Colonic mucosa (tissue), 4 donors: ENCODE measurements around the gene PIEZO2. TPM values are rescaled to one million over a fixed set of nuclear protein-coding genes. Genes with fewer than 3 reads are reported as not detected.

ENCODE experiments used
- DNase-seq: peaks from one replicate; pipeline ENCODE4 v3.0.0-alpha.2; 2020
- H3K27ac ChIP-seq: fragments of 200-600 bp; one replicate; pipeline ENCODE4 v1.8.0; 2021
- H3K27me3 ChIP-seq: fragments of 200-600 bp; one replicate; pipeline ENCODE4 v1.8.0; 2021
- H3K36me3 ChIP-seq: fragments of 200-600 bp; one replicate; pipeline ENCODE4 v1.8.0; 2021
- H3K4me1 ChIP-seq: fragments of 200-600 bp; one replicate; pipeline ENCODE4 v1.8.0; 2021; ENCODE audit warnings: mild to moderate bottlenecking
- H3K4me3 ChIP-seq: fragments of 200-600 bp; one replicate; pipeline ENCODE4 v1.8.0; 2021
- H3K9ac ChIP-seq, 2 donors: one replicate each; pipeline ENCODE4 v1.7.0; 2013; ENCODE audit warnings: control low read depth in 2 of 2, low read depth in 2 of 2, low read length in 2 of 2
- H3K9me3 ChIP-seq: fragments of 200-600 bp; one replicate; pipeline ENCODE4 v1.8.0; 2021
- CTCF ChIP-seq: fragments of 200-600 bp; IDR thresholded peaks from one replicate; pipeline ENCODE4 v1.8.0; 2022; ENCODE audit warnings: antibody characterized with exemption, mild to moderate bottlenecking
- intact Hi-C: fragments of 100-400 bp; cut with DNase I; formaldehyde crosslinking; loops from one replicate; pipeline ENCODE4 v1.14.1; 2022
- total RNA-seq, 2 donors: library from RNA; stranded (reverse); fragmentation: NEBNext Ultra II Directional in 1 of 2; extraction: Animal tissue kit (Norgen Biotek cat#: 25700) in 1 of 2; gene quantifications; one replicate each; pipeline ENCODE4 v1.2.1, GENCODE V29; 2021
- donor health status: healthy.
- donor health status: DM: no; HTN: no; CAD: no.
- donor health status: DM: no; HTN: no; CAD: no.

PIEZO2 gene
- total RNA-seq, 2 donors from 2014 or later, result 0.79 to 4.0 TPM

GRCh38 chr18:11112286-11112685 lies 37.1 kb downstream of the PIEZO2 start:
- Histone ChIP-seq H3K9me3 (no peaks in the 10 kb centered on the region), H3K9ac (no peak overlapping the region), H3K4me3 (no peak overlapping the region), H3K27ac (no peak overlapping the region), H3K36me3 (no peaks in the 10 kb centered on the region), H3K27me3 (no peaks in the 10 kb centered on the region), H3K4me1 (no peaks in the 10 kb centered on the region)
- no peak for TF ChIP-seq CTCF
- no peak for DNase-seq
- intact Hi-C loops, result no loop called here

- Histone ChIP-seq H3K27me3 (no peaks in the 10 kb centered on the region), H3K9ac (no peak overlapping the region), H3K36me3 (no peaks in the 10 kb centered on the region), H3K4me1 (no peaks in the 10 kb centered on the region), H3K4me3 (no peak overlapping the region), H3K27ac (no peak overlapping the region), H3K9me3 (no peaks in the 10 kb centered on the region)
- TF ChIP-seq CTCF, result no peak
- intact Hi-C loops, result no loop called here
- DNase-seq, result no peak
These were observed 38.9 kb downstream of the PIEZO2 start for GRCh38 chr18:11110509-11110908.

GRCh38 chr18:11108947-11109346 lies 40.4 kb downstream of the PIEZO2 start:
- no peak for TF ChIP-seq CTCF
- Histone ChIP-seq H3K27ac (no peak overlapping the region), H3K27me3 (no peaks in the 10 kb centered on the region), H3K9ac (no peak overlapping the region), H3K4me1 (no peaks in the 10 kb centered on the region), H3K36me3 (no peaks in the 10 kb centered on the region), H3K9me3 (no peaks in the 10 kb centered on the region), H3K4me3 (no peak overlapping the region)
- DNase-seq, result no peak
- intact Hi-C loops, result no loop called here

GRCh38 chr18:11106894-11107293 lies 42.5 kb downstream of the PIEZO2 start:
- no peak overlapping the region for H3K27ac ChIP-seq
- H3K36me3 ChIP-seq, result no peaks in the 10 kb centered on the region
- no peaks in the 10 kb centered on the region for H3K9me3 ChIP-seq
- no peak overlapping the region for H3K9ac ChIP-seq
- no peak for DNase-seq
- no peak overlapping the region for H3K4me3 ChIP-seq
- H3K27me3 ChIP-seq, result no peaks in the 10 kb centered on the region
- intact Hi-C loops, result no loop called here
- H3K4me1 ChIP-seq, result no peaks in the 10 kb centered on the region
- TF ChIP-seq CTCF, result no peak

GRCh38 chr18:11105463-11105862 lies 43.9 kb downstream of the PIEZO2 start:
- Histone ChIP-seq H3K27me3 (no peaks in the 10 kb centered on the region), H3K36me3 (no peaks in the 10 kb centered on the region), H3K27ac (no peak overlapping the region), H3K9me3 (no peaks in the 10 kb centered on the region), H3K4me3 (no peak overlapping the region), H3K9ac (no peak overlapping the region), H3K4me1 (no peaks in the 10 kb centered on the region)
- no peak for DNase-seq
- no peak for TF ChIP-seq CTCF
- intact Hi-C loops, result no loop called here

GRCh38 chr18:11104307-11104706 lies 45.1 kb downstream of the PIEZO2 start:
- intact Hi-C loops, result no loop called here

More at GRCh38 chr18:11104307-11104706, 45.1 kb downstream of the PIEZO2 start:
- H3K27me3 ChIP-seq, result no peaks in the 10 kb centered on the region
- no peaks in the 10 kb centered on the region for H3K4me1 ChIP-seq
- no peak overlapping the region for H3K4me3 ChIP-seq
- no peaks in the 10 kb centered on the region for H3K36me3 ChIP-seq
- no peak overlapping the region for H3K9ac ChIP-seq
- H3K9me3 ChIP-seq, result no peaks in the 10 kb centered on the region
- no peak for TF ChIP-seq CTCF
- peak; percentile 38 for DNase-seq
- H3K27ac ChIP-seq, result no peak overlapping the region
